GM23338 (cell line): ENCODE data around the gene TBC1D5. TPM values are rescaled to one million over a fixed set of nuclear protein-coding genes. Genes with fewer than 3 reads are reported as not detected.

Experiments used
- ATAC-seq: fragments of 200-7000 bp; cut with Tn5 transposase; 3 replicates; pipeline ENCODE4 v1.9.1; 2020
- DNase-seq: peaks from one replicate; pipeline ENCODE4 v3.0.0-alpha.2; 2015; ENCODE audit warnings: low spot score
- H2AFZ ChIP-seq: fragments of 200-600 bp; sonication (generic); 2 replicates; pipeline ENCODE4 v1.8.0; 2016; ENCODE audit warnings: antibody characterized with exemption, mild to moderate bottlenecking, moderate library complexity
- H3F3A ChIP-seq: fragments of 200-600 bp; sonication (generic); replicated peaks from 2 replicates; pipeline ENCODE4 v1.8.0; 2017; ENCODE audit warnings: antibody characterized with exemption, mixed run types, low read depth
- H3K27ac ChIP-seq: fragments of 200-600 bp; sonication (generic); 2 replicates; pipeline ENCODE4 v1.6.1; 2016; ENCODE audit warnings: low read depth
- H3K27me3 ChIP-seq: fragments of 200-600 bp; sonication (generic); 2 replicates; pipeline ENCODE4 v1.8.0; 2016; ENCODE audit warnings: mild to moderate bottlenecking, mixed run types, moderate library complexity; ENCODE audit not compliant: insufficient read depth
- H3K36me3 ChIP-seq: fragments of 200-600 bp; sonication (generic); 2 replicates; pipeline ENCODE4 v1.8.0; 2016; ENCODE audit warnings: mild to moderate bottlenecking; ENCODE audit not compliant: insufficient read depth
- H3K4me1 ChIP-seq: fragments of 200-600 bp; sonication (generic); 2 replicates; pipeline ENCODE4 v1.8.0; 2016; ENCODE audit warnings: mild to moderate bottlenecking, moderate library complexity; ENCODE audit not compliant: insufficient read depth
- H3K4me2 ChIP-seq: fragments of 200-600 bp; sonication (generic); 2 replicates; pipeline ENCODE4 v1.7.1; 2017; ENCODE audit warnings: mixed run types
- H3K4me3 ChIP-seq: fragments of 200-600 bp; sonication (generic); 2 replicates; pipeline ENCODE4 v1.6.1; 2016; ENCODE audit warnings: mixed run types
- H3K79me2 ChIP-seq: fragments of 200-600 bp; sonication (generic); replicated peaks from 2 replicates; pipeline ENCODE4 v1.8.0; 2017; ENCODE audit warnings: mild to moderate bottlenecking; ENCODE audit not compliant: insufficient read depth
- H3K9me2 ChIP-seq: fragments of 200-600 bp; sonication (generic); 2 replicates; pipeline ENCODE4 v1.8.0; 2017; ENCODE audit not compliant: insufficient read depth
- H4K20me1 ChIP-seq: fragments of 200-600 bp; sonication (generic); replicated peaks from 2 replicates; pipeline ENCODE4 v1.8.0; 2017; ENCODE audit warnings: mild to moderate bottlenecking; ENCODE audit not compliant: insufficient read depth
- H3K27ac Mint-ChIP-seq: 2 replicates; pipeline ENCODE4 v1.8.0; 2020; ENCODE audit warnings: inconsistent platforms, mild to moderate bottlenecking, moderate library complexity, mixed read lengths
- H3K27me3 Mint-ChIP-seq: 3 replicates; pipeline ENCODE4 v1.8.0; 2022; ENCODE audit warnings: low read depth, mild to moderate bottlenecking, moderate library complexity, mixed read lengths, inconsistent platforms; ENCODE audit not compliant: insufficient read depth, poor library complexity
- H3K36me3 Mint-ChIP-seq: 3 replicates; pipeline ENCODE4 v1.8.0; 2021; ENCODE audit warnings: low read depth, mild to moderate bottlenecking, inconsistent platforms, moderate library complexity, mixed read lengths
- H3K4me1 Mint-ChIP-seq: 3 replicates; pipeline ENCODE4 v1.8.0; 2020; ENCODE audit warnings: mild to moderate bottlenecking, inconsistent platforms, mixed read lengths
- H3K4me3 Mint-ChIP-seq: 3 replicates; pipeline ENCODE4 v1.8.0; 2021; ENCODE audit warnings: moderate library complexity, mild to moderate bottlenecking, inconsistent platforms, mixed read lengths
- H3K9me3 Mint-ChIP-seq: 3 replicates; pipeline ENCODE4 v1.8.0; 2020; ENCODE audit warnings: moderate library complexity, mild to moderate bottlenecking, inconsistent platforms, mixed read lengths
- CREB1 ChIP-seq: fragments of 250-450 bp; sonication (Bioruptor Pico); IDR thresholded peaks from 2 replicates; pipeline ENCODE4 v1.5.0; 2020; ENCODE audit warnings: low read depth, mild to moderate bottlenecking, moderate library complexity
- CTCF ChIP-seq, 2 experiments: fragments of 200-600 bp in 1 of 2; sonication (generic) in 1 of 2; conservative IDR thresholded peaks; 2 replicates each; pipeline versions ENCODE4 v1.5.1 to v1.6.1; 2016 to 2017; ENCODE audit warnings: antibody characterized with exemption in 2 of 2, low read depth in 2 of 2, mild to moderate bottlenecking in 2 of 2, moderate library complexity in 1 of 2
- ETS1 ChIP-seq: IDR thresholded peaks from 2 replicates; pipeline ENCODE4 v1.6.1; 2016; ENCODE audit warnings: antibody characterized with exemption
- EZH2 ChIP-seq: fragments of 200-600 bp; sonication (generic); IDR thresholded peaks from one replicate; pipeline ENCODE4 v1.8.0; 2017; ENCODE audit warnings: antibody characterized with exemption, mild to moderate bottlenecking, low read depth; ENCODE audit not compliant: unreplicated experiment
- EZH2phosphoT487 ChIP-seq: fragments of 200-600 bp; sonication (generic); IDR thresholded peaks from one replicate; pipeline ENCODE4 v1.8.1; 2018; ENCODE audit warnings: antibody characterized with exemption; ENCODE audit not compliant: unreplicated experiment
- JUNB ChIP-seq: IDR thresholded peaks from one replicate; pipeline ENCODE4 v1.6.1; 2016; ENCODE audit warnings: antibody characterized with exemption; ENCODE audit not compliant: unreplicated experiment
- NANOG ChIP-seq: IDR thresholded peaks from 2 replicates; pipeline ENCODE4 v1.6.1; 2016; ENCODE audit warnings: antibody characterized with exemption, borderline replicate concordance
- POLR2AphosphoS5 ChIP-seq: IDR thresholded peaks from 2 replicates; pipeline ENCODE4 v1.6.1; 2016; ENCODE audit warnings: antibody characterized with exemption, low read depth
- REST ChIP-seq: IDR thresholded peaks from one replicate; pipeline ENCODE4 v1.6.1; 2018; ENCODE audit warnings: antibody characterized with exemption; ENCODE audit not compliant: unreplicated experiment
- STAT1 ChIP-seq: IDR thresholded peaks from one replicate; pipeline ENCODE4 v1.6.1; 2016; ENCODE audit warnings: antibody characterized with exemption; ENCODE audit not compliant: unreplicated experiment
- ZNF114 ChIP-seq: fragments of 250-450 bp; sonication (Bioruptor Pico); IDR thresholded peaks from 2 replicates; pipeline ENCODE4 v1.5.0; 2020; ENCODE audit warnings: mild to moderate bottlenecking, moderate library complexity
- ZNF331 ChIP-seq: fragments of 250-450 bp; sonication (Bioruptor Pico); IDR thresholded peaks from 2 replicates; pipeline ENCODE4 v1.5.0; 2020; ENCODE audit warnings: low read depth, mild to moderate bottlenecking, moderate library complexity
- ZNF462 ChIP-seq: fragments of 250-450 bp; sonication (Bioruptor Pico); IDR thresholded peaks from 2 replicates; pipeline ENCODE4 v1.5.0; 2020; ENCODE audit warnings: mild to moderate bottlenecking, moderate library complexity
- polyA plus RNA-seq: library from polyadenylated mRNA; unstranded; fragments of >200 nt; fragmentation: Nextera tagmentation; extraction: Ambion mirVana; gene quantifications from 2 replicates; pipeline ENCODE4 v1.2.1, GENCODE V29; 2016
- total RNA-seq: library from RNA; depleted of rRNA; stranded (reverse); fragments of >200 nt; shearing (Covaris generic); gene quantifications from 2 replicates; pipeline ENCODE4 v1.2.3, GENCODE V29; 2014

Gene TBC1D5
- total and polyA plus RNA-seq, 2 experiments from 2014 or later = 21.8 to 48.1 TPM

GRCh38 chr3:17430582-17430981, 311.8 kb downstream of the TBC1D5 start:
- Histone ChIP-seq H4K20me1 (no peaks in the 10 kb centered on the region), H3K9me2 (no peaks in the 10 kb centered on the region), H2AFZ (no peak overlapping the region), H3K79me2 (no peaks in the 10 kb centered on the region), H3K4me2 (no peak overlapping the region), H3F3A (no peaks in the 10 kb centered on the region), H3K27me3 (no peaks in the 10 kb centered on the region), H3K27ac (no peak overlapping the region), H3K36me3 (no peaks in the 10 kb centered on the region), H3K4me1 (no peaks in the 10 kb centered on the region; the same call in 1 of the 2 replicates), H3K4me3 (no peak overlapping the region)
- no peak for TF ChIP-seq CREB1 (CRISPR knock-in tag)
- TF ChIP-seq JUNB = no peak
- no peak for TF ChIP-seq POLR2AphosphoS5
- TF ChIP-seq EZH2phosphoT487 = no peak
- no peak for TF ChIP-seq EZH2
- no peak for TF ChIP-seq ZNF331 (CRISPR knock-in tag)
- TF ChIP-seq ZNF114 = no peak
- TF ChIP-seq NANOG = no peak
- TF ChIP-seq ETS1 = no peak
- TF ChIP-seq STAT1 = no peak
- no peak for TF ChIP-seq ZNF462 (CRISPR knock-in tag)
- TF ChIP-seq CTCF (conservative IDR thresholded peaks at IDR 0.05; ENCODE audit: low read depth in 2 of 2) = no peak
- TF ChIP-seq REST = no peak
- Mint-ChIP-seq H3K9me3 (peaks cover 3% of the 10 kb centered on the region; the same call in 1 of the 3 replicates), H3K27ac (no peak overlapping the region), H3K4me1 (peaks cover 18% of the 10 kb centered on the region), H3K36me3 (no peaks in the 10 kb centered on the region), H3K27me3 (no peaks in the 10 kb centered on the region), H3K4me3 (no peak overlapping the region)
- no peak for DNase-seq
- ATAC-seq = no peak
